DND-41 (cell line): ENCODE data around the gene POU2F1.

Experiments
- EZH2 ChIP-seq: IDR thresholded peaks from 3 replicates; pipeline ENCODE4 v1.6.1; 2012; ENCODE audit warnings: borderline replicate concordance, low read depth, mild to moderate bottlenecking, moderate library complexity, low read length, inconsistent platforms; ENCODE audit not compliant: severe bottlenecking
- TF ChIP-seq, protein P1 (sequence below): IDR thresholded peaks from 2 replicates; pipeline ENCODE4 v1.5.1; 2012; ENCODE audit warnings: borderline replicate concordance, low read length, moderate library complexity, mild to moderate bottlenecking; ENCODE audit not compliant: poor library complexity, severe bottlenecking; ENCODE audit errors: extremely low read depth

GRCh38 chr1:167375949-167376348 is 155.3 kb downstream of the POU2F1 start:
- TF ChIP-seq, protein P1, sequence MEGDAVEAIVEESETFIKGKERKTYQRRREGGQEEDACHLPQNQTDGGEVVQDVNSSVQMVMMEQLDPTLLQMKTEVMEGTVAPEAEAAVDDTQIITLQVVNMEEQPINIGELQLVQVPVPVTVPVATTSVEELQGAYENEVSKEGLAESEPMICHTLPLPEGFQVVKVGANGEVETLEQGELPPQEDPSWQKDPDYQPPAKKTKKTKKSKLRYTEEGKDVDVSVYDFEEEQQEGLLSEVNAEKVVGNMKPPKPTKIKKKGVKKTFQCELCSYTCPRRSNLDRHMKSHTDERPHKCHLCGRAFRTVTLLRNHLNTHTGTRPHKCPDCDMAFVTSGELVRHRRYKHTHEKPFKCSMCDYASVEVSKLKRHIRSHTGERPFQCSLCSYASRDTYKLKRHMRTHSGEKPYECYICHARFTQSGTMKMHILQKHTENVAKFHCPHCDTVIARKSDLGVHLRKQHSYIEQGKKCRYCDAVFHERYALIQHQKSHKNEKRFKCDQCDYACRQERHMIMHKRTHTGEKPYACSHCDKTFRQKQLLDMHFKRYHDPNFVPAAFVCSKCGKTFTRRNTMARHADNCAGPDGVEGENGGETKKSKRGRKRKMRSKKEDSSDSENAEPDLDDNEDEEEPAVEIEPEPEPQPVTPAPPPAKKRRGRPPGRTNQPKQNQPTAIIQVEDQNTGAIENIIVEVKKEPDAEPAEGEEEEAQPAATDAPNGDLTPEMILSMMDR: no peak
- no peak for TF ChIP-seq EZH2
